M059J (cell line): ENCODE results near the gene MRAS. TPM values are rescaled to one million over a fixed set of nuclear protein-coding genes. Genes with fewer than 3 reads are reported as not detected.
"Not testable (repeated sequence)": the region's sequence is repeated elsewhere in the genome, so short reads cannot be mapped to it uniquely, and the experiment has no call there.

Source experiments
- DNase-seq: peaks from one replicate; pipeline ENCODE4 v3.0.0-alpha.2; 2012; ENCODE audit warnings: low read depth
- total RNA-seq: library from RNA; depleted of rRNA; stranded (reverse); fragments of >200 nt; shearing (Covaris generic); gene quantifications from 2 replicates; pipeline ENCODE4 v1.2.3, GENCODE V29; 2014; rRNA removed

MRAS gene
- total RNA-seq, 1 experiment from 2014 or later, result 14.4 TPM

DNA sequence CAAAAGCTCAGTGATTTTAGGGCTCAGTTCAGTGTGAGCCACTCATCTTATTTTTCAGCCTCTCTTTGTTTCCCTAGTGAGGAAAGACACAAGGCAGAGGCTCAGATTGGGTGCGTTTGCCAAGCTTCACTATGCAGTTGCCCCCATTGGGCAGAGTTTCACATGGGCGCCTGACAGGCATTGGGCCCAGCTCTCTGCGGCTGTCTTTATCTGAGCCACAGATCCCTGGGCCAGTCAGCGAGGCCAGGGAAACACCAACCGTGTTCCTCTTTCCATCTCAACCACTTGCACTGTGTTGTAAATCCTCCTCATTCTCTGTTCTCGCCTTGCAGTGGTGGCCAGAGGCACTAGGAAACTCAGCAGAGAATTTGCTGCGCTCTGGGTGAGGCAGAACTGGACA is 96.9 kb downstream of the MRAS start:
- no peak for DNase-seq

GRCh38 chr3:138445654-138446053 is 97.3 kb downstream of the MRAS start:
- DNase-seq, result no peak

- peak; percentile 25 for DNase-seq
Measured at GRCh38 chr3:138448631-138449030, 100.3 kb downstream of the MRAS start.

DNA sequence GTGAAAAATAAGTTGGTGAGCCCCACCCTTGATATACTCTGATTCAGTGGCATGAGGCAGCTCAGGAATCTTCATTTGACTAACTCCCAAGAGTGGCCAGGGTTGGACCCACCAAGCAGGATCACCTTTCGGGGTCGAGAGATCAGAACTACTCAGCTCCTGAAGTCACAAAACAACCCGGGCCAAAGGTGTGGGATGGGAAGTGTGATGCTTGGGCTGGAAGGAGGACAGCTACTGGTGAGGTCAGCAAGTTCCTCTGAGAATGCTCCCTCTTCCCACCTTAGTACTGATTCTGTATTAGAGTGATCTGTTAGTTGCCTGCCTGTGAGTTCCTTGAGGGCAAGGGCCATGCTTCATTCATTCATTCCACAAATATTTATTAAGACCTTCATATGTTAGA is 101.1 kb downstream of the MRAS start:
- no peak for DNase-seq

DNA sequence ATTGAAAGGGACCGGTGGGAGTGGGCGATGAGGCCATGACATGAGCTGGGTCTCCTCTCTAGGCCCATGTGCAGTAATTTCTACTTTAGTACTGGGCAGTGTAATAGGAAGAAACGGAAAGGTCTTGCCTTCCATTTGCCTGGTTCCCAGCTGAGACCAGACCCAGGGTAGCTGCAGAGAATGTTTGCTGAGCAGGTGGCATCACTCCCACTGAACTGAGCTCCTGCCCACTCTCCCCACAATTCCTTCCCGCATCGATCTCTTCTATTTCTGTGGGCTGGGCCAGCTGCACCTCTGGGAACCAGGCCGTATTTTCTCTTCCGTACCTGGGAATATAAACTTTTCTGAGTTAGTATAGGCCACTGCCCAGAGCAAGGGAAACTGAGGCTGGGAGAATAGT is 101.8 kb downstream of the MRAS start:
- no peak for DNase-seq

- no peak for DNase-seq
Measured at GRCh38 chr3:138450704-138451424, 102.5 kb downstream of the MRAS start.

- no peak for DNase-seq
Measured at GRCh38 chr3:138451595-138452162, 103.3 kb downstream of the MRAS start.

DNA sequence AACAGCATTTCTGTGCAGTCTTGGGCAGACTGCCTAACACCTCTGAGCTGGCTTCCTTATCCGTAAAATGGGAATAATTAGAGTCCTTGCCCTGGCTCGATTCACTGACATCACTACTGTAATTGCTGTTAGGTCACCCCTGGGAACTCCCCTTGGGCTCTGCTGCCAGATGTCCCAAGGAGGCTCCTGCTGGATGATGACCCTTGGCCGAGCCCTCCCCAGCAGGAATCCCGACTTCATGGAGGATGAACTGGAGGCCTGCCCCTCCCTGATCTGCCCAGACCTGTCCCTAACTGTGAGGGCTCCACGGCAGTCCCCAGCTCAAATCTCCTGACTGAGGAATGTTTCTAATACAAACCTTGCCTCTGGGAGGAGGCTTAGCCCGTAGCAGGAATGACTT is 104.1 kb downstream of the MRAS start:
- no peak for DNase-seq

- not testable (repeated sequence) for DNase-seq
Measured at GRCh38 chr3:138453940-138454339, 105.6 kb downstream of the MRAS start.

Other genes starting within 250 kb of the MRAS start
- gene DZIP1L, start 233.0 kb upstream of the MRAS start, total RNA-seq, result 14.7 and 15.8 TPM in 2 replicates
- gene A4GNT, start 216.2 kb upstream of the MRAS start, total RNA-seq, result not detected in 2 replicates
- gene DBR1, start 173.7 kb upstream of the MRAS start, total RNA-seq, result 24.3 and 34.9 TPM in 2 replicates
- 47.9 and 53.1 TPM in 2 replicates for gene ARMC8, start 161.3 kb upstream of the MRAS start, total RNA-seq
- gene NME9, start 18.7 kb upstream of the MRAS start, total RNA-seq, result not detected in 2 replicates
- 0.15 and 0.52 TPM in 2 replicates for gene ESYT3, start 86.0 kb downstream of the MRAS start, total RNA-seq
- gene CEP70, start 245.7 kb downstream of the MRAS start, total RNA-seq, result 28.0 and 42.4 TPM in 2 replicates